Stimulated activated effector memory CD8-positive, alpha-beta T cell treated with anti-CD3 and anti-CD28 coated beads, Interleukin-12 subunit alpha, Interleukin-12 subunit beta, amount 100 ng/mL, for 72 hours (primary cell): ENCODE data around the gene TNFSF13.

ENCODE experiments used
- ATAC-seq: fragments of 150-1000 bp; cut with Tn5 transposase; 2 replicates; pipeline ENCODE4 v1.10.0; 2021
- DNase-seq, 2 donors: peaks; one replicate each; pipeline ENCODE4 v3.0.0; 2021 to 2022; ENCODE audit warnings: low spot score in 2 of 2
- H3K27ac Mint-ChIP-seq: one replicate; pipeline ENCODE4 v1.8.0; 2022; ENCODE audit warnings: mild to moderate bottlenecking, mixed read lengths
- H3K36me3 Mint-ChIP-seq: one replicate; pipeline ENCODE4 v1.8.0; 2022; ENCODE audit warnings: mild to moderate bottlenecking, mixed read lengths
- H3K4me1 Mint-ChIP-seq: one replicate; pipeline ENCODE4 v1.8.0; 2022; ENCODE audit warnings: mixed read lengths
- H3K4me3 Mint-ChIP-seq: one replicate; pipeline ENCODE4 v1.8.0; 2022; ENCODE audit warnings: mild to moderate bottlenecking, mixed read lengths
- H3K9me3 Mint-ChIP-seq: one replicate; pipeline ENCODE4 v1.8.0; 2022; ENCODE audit warnings: mixed read lengths

Gene TNFSF13

DNA sequence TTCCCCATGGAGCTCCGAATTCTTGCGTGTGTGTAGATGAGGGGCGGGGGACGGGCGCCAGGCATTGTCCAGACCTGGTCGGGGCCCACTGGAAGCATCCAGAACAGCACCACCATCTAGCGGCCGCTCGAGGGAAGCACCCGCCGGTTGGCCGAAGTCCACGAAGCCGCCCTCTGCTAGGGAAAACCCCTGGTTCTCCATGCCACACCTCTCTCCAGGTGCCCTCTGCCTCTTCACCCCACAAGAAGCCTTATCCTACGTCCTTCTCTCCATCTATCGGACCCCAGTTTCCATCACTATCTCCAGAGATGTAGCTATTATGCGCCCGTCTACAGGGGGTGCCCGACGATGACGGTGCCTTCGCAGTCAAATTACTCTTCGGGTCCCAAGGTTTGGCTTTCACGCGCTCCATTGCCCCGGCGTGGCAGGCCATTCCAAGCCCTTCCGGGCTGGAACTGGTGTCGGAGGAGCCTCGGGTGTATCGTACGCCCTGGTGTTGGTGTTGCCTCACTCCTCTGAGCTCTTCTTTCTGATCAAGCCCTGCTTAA is 2.6 kb downstream of the TNFSF13 start:
- DNase-seq (peak; percentile 84 to 94), ATAC-seq (peak; percentile 81)
- Mint-ChIP-seq H3K27ac (peak overlapping the region; percentile 94), H3K9me3 (no peaks in the 10 kb centered on the region), H3K4me1 (peaks cover 46% of the 10 kb centered on the region), H3K36me3 (peaks cover 67% of the 10 kb centered on the region), H3K4me3 (peak overlapping the region; percentile 90)

DNA sequence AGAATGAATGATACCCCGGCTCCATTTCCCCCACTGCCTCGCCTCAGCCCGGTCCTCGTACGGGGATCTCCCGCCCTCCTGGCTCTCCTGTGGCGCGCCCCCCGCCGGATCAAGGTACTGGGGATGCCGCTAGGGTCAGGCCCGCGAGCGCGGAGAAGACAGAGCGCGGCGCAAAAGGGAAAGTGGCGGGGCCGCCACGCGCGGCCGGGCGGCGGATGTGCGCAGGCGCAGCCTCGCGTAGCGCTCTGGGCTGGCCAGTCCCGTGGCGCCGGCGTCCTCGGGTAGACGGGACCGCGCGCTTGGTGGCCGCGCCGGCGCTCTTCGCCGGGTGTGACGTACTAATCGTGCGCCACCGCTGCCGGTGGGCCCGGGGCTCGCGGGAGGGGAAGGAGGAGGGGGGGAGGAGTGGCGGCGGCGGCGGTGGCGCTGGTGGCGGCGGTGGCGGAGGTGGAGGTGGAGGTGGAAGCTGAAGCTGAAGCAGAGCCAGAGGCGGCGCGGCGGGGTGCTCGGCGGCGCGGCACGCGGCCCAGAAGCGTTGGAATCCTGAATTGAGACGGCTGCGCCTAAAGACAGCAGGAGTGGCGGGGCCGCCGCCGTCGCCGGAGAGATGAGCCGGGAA is 3.1 kb downstream of the TNFSF13 start, which contains the start of gene SENP3:
Gene SENP3, plus strand, starts transcription at position 331 of the 619 bp plus-strand sequence. CDS start 1,158 bp downstream, outside the sequence.
- peak; percentile 92 to 95 for DNase-seq
- Mint-ChIP-seq H3K27ac (peak within 1 kb of the TSS; percentile 94), H3K4me1 (peaks cover 46% of the 10 kb centered on the region), H3K4me3 (peak within 1 kb of the TSS; percentile 90), H3K36me3 (peaks cover 73% of the 10 kb centered on the region), H3K9me3 (no peaks in the 10 kb centered on the region)
- peak; percentile 91 for ATAC-seq

DNA sequence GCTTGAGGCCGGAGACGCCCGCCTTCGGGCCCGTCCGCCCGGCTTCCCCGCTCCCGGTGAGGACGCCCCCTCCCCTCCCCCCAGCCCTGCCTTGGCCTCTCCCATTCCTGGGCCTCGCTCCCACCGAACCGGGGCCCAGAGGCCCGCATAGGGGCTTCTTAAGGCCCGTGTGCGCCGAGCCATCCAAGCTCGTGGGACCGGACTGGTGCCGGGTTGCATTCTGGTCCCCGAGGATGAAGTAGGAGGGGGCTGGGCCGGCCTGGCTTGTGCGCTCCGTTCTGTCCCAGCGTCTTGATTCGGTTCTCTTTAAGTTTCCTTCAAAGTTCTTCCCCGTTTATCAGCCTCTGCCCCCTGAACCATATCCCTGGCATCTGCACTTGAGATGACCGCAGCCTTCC is 3.7 kb downstream of the TNFSF13 start:
- no peaks in the 10 kb centered on the region for H3K9me3 Mint-ChIP-seq
- H3K27ac Mint-ChIP-seq, result peak overlapping the region; percentile 94
- peak overlapping the region; percentile 90 for H3K4me3 Mint-ChIP-seq
- H3K36me3 Mint-ChIP-seq, result peaks cover 78% of the 10 kb centered on the region
- DNase-seq (peak in 1 of 2 donors; percentile 55), ATAC-seq (no peak)
- H3K4me1 Mint-ChIP-seq, result peaks cover 46% of the 10 kb centered on the region

DNA sequence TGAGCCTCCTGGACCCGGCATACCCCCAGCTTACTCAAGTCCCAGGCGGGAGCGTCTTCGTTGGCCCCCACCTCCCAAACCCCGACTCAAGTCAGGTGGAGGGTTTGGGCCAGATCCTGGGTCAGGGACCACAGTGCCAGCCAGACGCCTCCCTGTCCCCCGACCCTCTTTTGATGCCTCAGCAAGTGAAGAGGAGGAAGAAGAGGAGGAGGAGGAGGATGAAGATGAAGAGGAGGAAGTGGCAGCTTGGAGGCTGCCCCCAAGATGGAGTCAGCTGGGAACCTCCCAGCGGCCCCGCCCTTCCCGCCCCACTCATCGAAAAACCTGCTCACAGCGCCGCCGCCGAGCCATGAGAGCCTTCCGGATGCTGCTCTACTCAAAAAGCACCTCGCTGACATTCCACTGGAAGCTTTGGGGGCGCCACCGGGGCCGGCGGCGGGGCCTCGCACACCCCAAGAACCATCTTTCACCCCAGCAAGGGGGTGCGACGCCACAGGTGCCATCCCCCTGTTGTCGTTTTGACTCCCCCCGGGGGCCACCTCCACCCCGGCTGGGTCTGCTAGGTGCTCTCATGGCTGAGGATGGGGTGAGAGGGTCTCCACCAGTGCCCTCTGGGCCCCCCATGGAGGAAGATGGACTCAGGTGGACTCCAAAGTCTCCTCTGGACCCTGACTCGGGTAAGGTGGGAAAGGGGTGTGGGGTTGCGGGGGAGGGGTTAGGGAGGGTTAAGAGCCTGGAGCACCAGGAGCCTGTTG is 4.7 kb downstream of the TNFSF13 start:
- no peak for DNase-seq
- Mint-ChIP-seq H3K27ac (peak overlapping the region; percentile 94), H3K36me3 (peaks cover 87% of the 10 kb centered on the region), H3K9me3 (no peaks in the 10 kb centered on the region), H3K4me1 (peaks cover 51% of the 10 kb centered on the region), H3K4me3 (peak overlapping the region; percentile 90)
- no peak for ATAC-seq

DNA sequence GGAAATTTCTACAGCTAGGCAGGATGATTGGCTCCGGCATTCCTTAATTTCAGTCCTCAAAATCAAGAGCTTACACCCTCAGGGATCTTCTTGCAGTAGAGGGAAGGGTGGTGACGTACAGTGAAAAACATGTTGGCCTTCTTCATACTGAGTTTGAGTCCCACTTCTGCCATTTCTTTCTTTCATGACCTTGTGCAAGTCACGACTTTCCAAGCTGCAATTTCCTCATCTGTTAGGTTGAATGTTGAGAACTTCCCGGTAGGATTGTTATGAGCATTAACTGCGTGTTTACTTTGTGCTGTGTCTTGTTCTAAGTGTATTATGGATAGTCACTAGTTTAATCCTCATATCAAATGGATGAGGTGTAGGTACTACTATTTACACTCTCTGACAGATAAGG is 11.0 kb downstream of the TNFSF13 start:
- DNase-seq (no peak), ATAC-seq (no peak)
- H3K4me1 Mint-ChIP-seq, result peaks cover 43% of the 10 kb centered on the region
- no peaks in the 10 kb centered on the region for H3K9me3 Mint-ChIP-seq
- H3K4me3 Mint-ChIP-seq, result no peak overlapping the region
- peaks cover 99% of the 10 kb centered on the region for H3K36me3 Mint-ChIP-seq
- peak overlapping the region; percentile 100 for H3K27ac Mint-ChIP-seq

DNA sequence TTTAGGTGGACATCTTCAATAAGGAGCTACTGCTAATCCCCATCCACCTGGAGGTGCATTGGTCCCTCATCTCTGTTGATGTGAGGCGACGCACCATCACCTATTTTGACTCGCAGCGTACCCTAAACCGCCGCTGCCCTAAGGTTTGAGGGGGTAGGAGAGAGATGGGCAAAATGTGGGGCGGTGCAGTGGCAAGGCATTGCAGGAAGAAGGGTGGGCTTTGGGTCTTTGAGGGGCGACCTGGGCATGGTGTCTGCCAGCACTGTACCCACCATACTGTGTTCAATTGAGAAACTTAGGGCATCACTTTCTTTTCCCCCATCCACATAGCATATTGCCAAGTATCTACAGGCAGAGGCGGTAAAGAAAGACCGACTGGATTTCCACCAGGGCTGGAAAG is 11.8 kb downstream of the TNFSF13 start:
- no peak overlapping the region for H3K4me3 Mint-ChIP-seq
- H3K4me1 Mint-ChIP-seq, result peaks cover 50% of the 10 kb centered on the region
- DNase-seq (no peak), ATAC-seq (no peak)
- H3K9me3 Mint-ChIP-seq, result no peaks in the 10 kb centered on the region
- H3K27ac Mint-ChIP-seq, result peak overlapping the region; percentile 100
- H3K36me3 Mint-ChIP-seq, result peaks cover 99% of the 10 kb centered on the region

DNA sequence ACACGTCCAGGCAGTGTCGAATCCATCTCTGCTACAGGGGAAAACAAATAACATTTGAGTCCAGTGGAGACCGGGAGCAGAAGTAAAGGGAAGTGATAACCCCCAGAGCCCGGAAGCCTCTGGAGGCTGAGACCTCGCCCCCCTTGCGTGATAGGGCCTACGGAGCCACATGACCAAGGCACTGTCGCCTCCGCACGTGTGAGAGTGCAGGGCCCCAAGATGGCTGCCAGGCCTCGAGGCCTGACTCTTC is 13.7 kb downstream of the TNFSF13 start:
- ATAC-seq (no peak), DNase-seq (no peak)
- peaks cover 66% of the 10 kb centered on the region for H3K4me1 Mint-ChIP-seq
- H3K27ac Mint-ChIP-seq, result peak overlapping the region; percentile 100
- no peaks in the 10 kb centered on the region for H3K9me3 Mint-ChIP-seq
- H3K4me3 Mint-ChIP-seq, result peak overlapping the region; percentile 94
- peaks cover 99% of the 10 kb centered on the region for H3K36me3 Mint-ChIP-seq

DNA sequence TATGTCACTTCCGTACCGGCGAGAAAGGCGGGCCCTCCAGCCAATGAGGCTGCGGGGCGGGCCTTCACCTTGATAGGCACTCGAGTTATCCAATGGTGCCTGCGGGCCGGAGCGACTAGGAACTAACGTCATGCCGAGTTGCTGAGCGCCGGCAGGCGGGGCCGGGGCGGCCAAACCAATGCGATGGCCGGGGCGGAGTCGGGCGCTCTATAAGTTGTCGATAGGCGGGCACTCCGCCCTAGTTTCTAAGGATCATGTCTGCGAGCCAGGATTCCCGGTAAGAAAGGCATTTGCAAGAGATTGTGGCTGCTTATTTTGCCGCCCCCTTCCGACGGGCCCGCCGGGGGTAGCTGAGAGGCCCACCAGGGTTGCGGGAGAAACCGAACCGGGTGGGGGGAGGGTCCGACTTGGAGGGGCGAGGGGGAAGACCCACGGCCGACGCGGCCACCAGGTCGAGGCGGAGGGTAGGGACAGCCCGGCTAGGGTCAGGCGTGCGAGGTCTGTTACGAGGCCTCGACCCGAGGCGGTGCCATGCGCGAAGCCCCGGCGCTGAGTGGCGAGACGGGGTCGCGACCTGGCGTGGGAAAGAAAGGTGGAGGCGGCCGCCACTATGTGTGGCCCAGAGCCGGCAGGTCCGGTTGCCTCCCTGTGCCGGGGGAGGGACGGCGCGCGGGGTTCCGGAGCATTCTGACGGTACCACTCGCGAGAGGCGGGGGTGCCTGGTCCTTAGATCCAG is 14.2 kb downstream of the TNFSF13 start:
- H3K36me3 Mint-ChIP-seq, result peaks cover 99% of the 10 kb centered on the region

DNA sequence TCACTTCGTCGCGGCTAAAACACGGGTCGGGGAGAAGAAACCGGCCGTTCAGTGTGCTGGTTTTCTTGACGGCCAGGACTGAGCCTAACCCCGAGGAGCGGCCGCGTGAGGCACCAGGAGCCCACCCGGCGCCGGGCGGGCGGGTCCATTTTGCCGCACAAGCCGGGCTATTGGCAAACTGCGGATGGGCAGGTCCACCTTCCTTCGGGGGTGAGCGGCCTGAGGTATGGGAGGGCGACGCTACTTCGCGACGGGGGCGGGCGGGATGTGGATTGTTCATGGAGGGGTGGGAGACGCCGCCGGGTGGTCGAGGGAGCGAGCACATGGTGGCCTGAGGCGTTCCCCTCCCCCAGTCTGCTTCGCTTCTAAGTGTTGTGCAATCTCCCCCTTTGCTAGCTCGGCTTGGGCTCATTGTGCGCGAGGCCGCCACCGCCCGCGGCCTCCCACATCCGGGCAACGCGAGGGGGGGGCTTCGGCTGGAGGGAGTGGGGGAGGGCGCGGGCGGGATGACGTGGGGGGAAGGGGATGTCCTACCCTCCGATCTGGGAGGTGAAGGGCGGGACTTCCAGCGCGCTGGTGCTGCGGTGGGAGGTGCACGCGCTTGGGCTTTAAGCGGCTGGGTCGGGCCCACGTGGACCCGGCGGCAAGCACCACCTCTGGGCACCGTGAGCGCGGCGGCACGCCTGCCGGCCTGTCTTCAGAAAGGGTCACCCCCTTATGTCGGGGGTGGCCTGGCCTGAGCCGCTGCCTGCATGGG is 15.0 kb downstream of the TNFSF13 start:
- ATAC-seq (peak; percentile 59), DNase-seq (peak; percentile 76 to 91)
- H3K36me3 Mint-ChIP-seq, result peaks cover 99% of the 10 kb centered on the region
- H3K4me1 Mint-ChIP-seq, result peaks cover 74% of the 10 kb centered on the region
- H3K4me3 Mint-ChIP-seq, result peak overlapping the region; percentile 94
- peak overlapping the region; percentile 100 for H3K27ac Mint-ChIP-seq
- no peaks in the 10 kb centered on the region for H3K9me3 Mint-ChIP-seq

More for the DNA sequence above, 14.2 kb downstream of the TNFSF13 start:
- H3K4me3 Mint-ChIP-seq, result peak overlapping the region; percentile 94
- peak; percentile 100 for DNase-seq
- peak; percentile 91 for ATAC-seq
- no peaks in the 10 kb centered on the region for H3K9me3 Mint-ChIP-seq
- H3K27ac Mint-ChIP-seq, result peak overlapping the region; percentile 100
- H3K4me1 Mint-ChIP-seq, result peaks cover 66% of the 10 kb centered on the region

DNA sequence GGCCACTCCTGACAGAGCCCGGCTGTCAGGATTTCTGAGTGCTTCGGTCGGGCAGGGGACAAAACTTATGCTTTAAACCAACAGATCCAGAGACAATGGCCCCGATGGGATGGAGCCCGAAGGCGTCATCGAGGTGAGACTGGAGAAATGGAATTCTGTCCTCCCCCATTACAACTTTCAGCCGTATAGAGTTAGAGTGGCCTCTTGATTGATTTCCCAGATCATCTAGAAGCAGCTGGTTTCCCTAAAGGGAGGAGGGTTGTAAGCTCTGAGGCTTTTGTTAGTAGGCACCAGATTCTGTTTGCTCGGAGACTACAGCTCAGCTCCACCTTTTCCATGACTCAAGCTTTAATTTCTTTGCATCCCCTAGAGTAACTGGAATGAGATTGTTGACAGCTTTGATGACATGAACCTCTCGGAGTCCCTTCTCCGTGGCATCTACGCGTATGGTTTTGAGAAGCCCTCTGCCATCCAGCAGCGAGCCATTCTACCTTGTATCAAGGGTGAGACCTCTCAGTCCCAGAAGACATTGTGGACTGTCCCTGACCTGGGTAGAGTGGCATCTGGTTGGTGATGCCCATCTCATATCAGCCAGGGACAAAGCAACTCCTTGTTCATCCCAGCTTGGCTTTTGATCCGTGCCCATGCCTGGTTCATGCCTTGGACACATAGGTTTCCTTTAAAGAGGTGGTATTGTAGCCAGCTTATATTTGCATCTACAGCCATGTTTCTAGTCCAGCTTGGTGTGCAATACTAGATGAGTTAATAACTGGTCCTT is 15.8 kb downstream of the TNFSF13 start:
- H3K36me3 Mint-ChIP-seq, result peaks cover 99% of the 10 kb centered on the region

DNA sequence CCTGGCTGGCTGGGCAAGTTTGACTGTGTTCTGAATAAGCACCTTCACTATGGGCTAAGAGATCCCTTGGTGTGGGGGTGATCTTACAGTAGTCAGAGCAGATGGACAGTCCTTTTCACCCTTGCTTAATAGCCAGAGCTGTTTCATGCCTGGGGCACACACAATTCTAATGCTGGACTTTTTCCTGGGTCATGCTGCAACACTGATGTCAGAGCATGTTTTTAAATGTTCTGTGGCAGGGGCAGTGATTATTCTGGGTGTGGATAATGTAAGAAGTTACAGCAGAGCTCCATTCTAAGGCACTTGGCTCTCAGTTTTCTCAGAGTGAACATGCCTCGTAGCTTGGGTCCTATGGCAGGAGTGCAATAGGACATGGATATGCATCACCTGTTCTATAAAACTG is 16.9 kb downstream of the TNFSF13 start:
- no peaks in the 10 kb centered on the region for H3K9me3 Mint-ChIP-seq
- ATAC-seq (no peak), DNase-seq (no peak)
- peaks cover 93% of the 10 kb centered on the region for H3K4me1 Mint-ChIP-seq
- H3K4me3 Mint-ChIP-seq, result peak overlapping the region; percentile 94
- peak overlapping the region; percentile 100 for H3K27ac Mint-ChIP-seq
- peaks cover 97% of the 10 kb centered on the region for H3K36me3 Mint-ChIP-seq

More for the DNA sequence above, 15.8 kb downstream of the TNFSF13 start:
- Mint-ChIP-seq H3K4me3 (peak overlapping the region; percentile 94), H3K27ac (peak overlapping the region; percentile 100), H3K9me3 (no peaks in the 10 kb centered on the region), H3K4me1 (peaks cover 82% of the 10 kb centered on the region)
- ATAC-seq (no peak), DNase-seq (no peak)

DNA sequence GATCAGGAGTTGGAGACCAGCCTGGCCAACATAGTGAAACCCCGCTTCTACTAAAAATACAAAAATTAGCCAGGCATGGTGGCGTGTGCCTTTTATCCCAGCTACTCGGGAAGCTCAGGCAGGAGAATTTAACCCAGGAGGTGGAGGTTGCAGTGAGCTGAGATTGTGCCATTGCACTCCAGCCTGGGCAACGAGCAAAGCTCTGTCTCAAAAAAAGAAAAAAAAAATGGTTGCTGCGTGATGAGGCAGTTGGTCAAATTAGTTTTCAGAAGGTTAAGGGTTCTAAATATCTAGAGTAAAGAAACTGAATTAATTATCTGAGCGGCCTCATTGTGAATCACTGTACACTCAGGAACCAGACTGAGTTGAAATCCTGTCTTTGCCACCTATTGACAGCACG is 17.4 kb downstream of the TNFSF13 start:
- Mint-ChIP-seq H3K4me1 (peaks cover 95% of the 10 kb centered on the region), H3K4me3 (peak overlapping the region; percentile 94), H3K9me3 (no peaks in the 10 kb centered on the region), H3K27ac (peak overlapping the region; percentile 100), H3K36me3 (peaks cover 97% of the 10 kb centered on the region)
- DNase-seq, result no peak
- no peak for ATAC-seq

DNA sequence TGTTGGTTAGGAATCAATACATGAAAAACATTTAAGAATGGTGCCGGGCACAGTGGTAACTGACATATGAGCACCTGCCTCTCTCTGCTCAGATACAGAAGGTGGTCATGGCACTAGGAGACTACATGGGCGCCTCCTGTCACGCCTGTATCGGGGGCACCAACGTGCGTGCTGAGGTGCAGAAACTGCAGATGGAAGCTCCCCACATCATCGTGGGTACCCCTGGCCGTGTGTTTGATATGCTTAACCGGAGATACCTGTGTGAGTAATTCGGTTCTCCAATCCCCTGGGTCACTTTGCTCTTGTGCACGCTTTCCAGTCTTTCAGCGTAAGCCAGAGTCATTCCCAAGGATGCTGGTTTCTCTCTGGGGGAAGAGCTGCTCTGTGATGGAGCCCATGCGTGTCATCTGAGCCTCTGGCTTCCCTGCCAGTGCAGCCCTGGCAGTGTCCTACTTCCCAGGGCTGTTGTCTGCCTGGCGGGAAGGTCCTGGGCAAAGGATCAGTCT is 17.9 kb downstream of the TNFSF13 start:
- ATAC-seq (no peak), DNase-seq (peak in 1 of 2 donors; percentile 55)
- Mint-ChIP-seq H3K27ac (peak overlapping the region; percentile 100), H3K36me3 (peaks cover 97% of the 10 kb centered on the region), H3K4me3 (peak overlapping the region; percentile 94), H3K9me3 (no peaks in the 10 kb centered on the region), H3K4me1 (peaks cover 95% of the 10 kb centered on the region)
